Muscle of leg (tissue), 11 donors: ENCODE data around the gene TRMO. TPM values are rescaled to one million over a fixed set of nuclear protein-coding genes. Genes with fewer than 3 reads are reported as not detected.

ENCODE experiments used
- DNase-seq: peaks from one replicate; pipeline ENCODE4 v3.0.0; 2013
- H3K27ac ChIP-seq: one replicate; pipeline ENCODE4 v1.5.1; 2013; ENCODE audit warnings: mild to moderate bottlenecking, low read length, control low read depth
- H3K27me3 ChIP-seq: one replicate; pipeline ENCODE4 v1.6.1; 2013; ENCODE audit warnings: low read length; ENCODE audit not compliant: control insufficient read depth, insufficient read depth
- H3K36me3 ChIP-seq: one replicate; pipeline ENCODE4 v1.6.1; 2013; ENCODE audit warnings: low read length; ENCODE audit not compliant: control insufficient read depth, insufficient read depth
- H3K4me1 ChIP-seq: one replicate; pipeline ENCODE4 v1.6.1; 2013; ENCODE audit warnings: low read length; ENCODE audit not compliant: control insufficient read depth, insufficient read depth
- H3K4me3 ChIP-seq: one replicate; pipeline ENCODE4 v1.5.1; 2013; ENCODE audit warnings: low read length, control low read depth
- H3K9me3 ChIP-seq: replicated peaks from 2 replicates; pipeline ENCODE4 v1.6.1; 2013; ENCODE audit warnings: low read depth, low read length; ENCODE audit not compliant: control insufficient read depth
- WGBS: methylation state at CpG from one replicate; pipeline ENCODE4 v1.1.5; 2013; ENCODE audit warnings: missing lambda C conversion rate; ENCODE audit not compliant: insufficient coverage; 5-methylcytosine and 5-hydroxymethylcytosine counted together
- polyA plus RNA-seq, 8 donors: library from polyadenylated mRNA; unstranded; fragments of 120-200 nt; gene quantifications; one replicate each; pipeline versions ENCODE4 v1.2.1 to v1.2.3, GENCODE V29; 2013; ENCODE audit warnings: inconsistent platforms in 1 of 8, low replicate concordance in 1 of 8; ENCODE audit not compliant: insufficient read length in 8 of 8, insufficient read depth in 1 of 8
- total RNA-seq: library from RNA; stranded (reverse); fragments of 120-200 nt; gene quantifications from one replicate; pipeline ENCODE4 v1.2.4, GENCODE V29; 2013

The TRMO gene
- total and polyA plus RNA-seq, 9 donors, result 8.4 to 12.7 (median 10.6) TPM

GRCh38 chr9:97925497-97926334 lies 3.4 kb upstream of the TRMO start:
- no peak for DNase-seq
- Histone ChIP-seq H3K27ac (no peak overlapping the region), H3K9me3 (no peaks in the 10 kb centered on the region), H3K27me3 (no peaks in the 10 kb centered on the region), H3K36me3 (no peaks in the 10 kb centered on the region), H3K4me3 (no peak overlapping the region), H3K4me1 (peaks cover 8% of the 10 kb centered on the region)
- WGBS, result no CpG with 5 or more reads among the region's 5 CpGs

DNA sequence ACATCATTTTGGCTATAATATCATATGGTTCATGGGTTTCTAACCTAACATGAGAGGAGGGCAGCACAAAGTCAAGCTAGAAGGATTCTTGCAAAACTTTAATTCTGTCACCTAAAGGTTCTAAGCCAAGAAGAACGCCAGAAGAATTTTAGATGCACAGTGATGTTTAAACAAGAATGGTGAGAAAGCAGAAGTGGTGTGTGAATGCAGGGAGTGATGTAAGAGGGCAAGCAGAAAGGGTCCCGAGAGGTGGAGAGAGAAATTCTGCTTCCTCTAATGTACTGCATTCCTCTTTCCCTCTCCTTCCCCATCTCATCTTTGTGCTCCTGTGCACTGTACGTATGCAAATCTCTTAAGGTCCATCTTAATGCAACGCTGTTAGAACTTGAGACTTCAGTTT lies 2.1 kb upstream of the TRMO start:
- no peak for DNase-seq
- no peaks in the 10 kb centered on the region for H3K27me3 ChIP-seq
- 20% methylated on average over 1 of the region's 4 CpGs for WGBS
- H3K4me1 ChIP-seq, result peaks cover 8% of the 10 kb centered on the region
- H3K27ac ChIP-seq, result no peak overlapping the region
- H3K36me3 ChIP-seq, result no peaks in the 10 kb centered on the region
- H3K4me3 ChIP-seq, result no peak overlapping the region
- H3K9me3 ChIP-seq, result no peaks in the 10 kb centered on the region

- Histone ChIP-seq H3K4me3 (peak overlapping the region; percentile 6), H3K4me1 (peaks cover 8% of the 10 kb centered on the region), H3K27me3 (no peaks in the 10 kb centered on the region), H3K9me3 (no peaks in the 10 kb centered on the region), H3K36me3 (no peaks in the 10 kb centered on the region), H3K27ac (no peak overlapping the region)
- no CpG with 5 or more reads among the region's 8 CpGs for WGBS
- peak; percentile 92 for DNase-seq
These were observed 1.3 kb upstream of the TRMO start for GRCh38 chr9:97923529-97924108.

DNA sequence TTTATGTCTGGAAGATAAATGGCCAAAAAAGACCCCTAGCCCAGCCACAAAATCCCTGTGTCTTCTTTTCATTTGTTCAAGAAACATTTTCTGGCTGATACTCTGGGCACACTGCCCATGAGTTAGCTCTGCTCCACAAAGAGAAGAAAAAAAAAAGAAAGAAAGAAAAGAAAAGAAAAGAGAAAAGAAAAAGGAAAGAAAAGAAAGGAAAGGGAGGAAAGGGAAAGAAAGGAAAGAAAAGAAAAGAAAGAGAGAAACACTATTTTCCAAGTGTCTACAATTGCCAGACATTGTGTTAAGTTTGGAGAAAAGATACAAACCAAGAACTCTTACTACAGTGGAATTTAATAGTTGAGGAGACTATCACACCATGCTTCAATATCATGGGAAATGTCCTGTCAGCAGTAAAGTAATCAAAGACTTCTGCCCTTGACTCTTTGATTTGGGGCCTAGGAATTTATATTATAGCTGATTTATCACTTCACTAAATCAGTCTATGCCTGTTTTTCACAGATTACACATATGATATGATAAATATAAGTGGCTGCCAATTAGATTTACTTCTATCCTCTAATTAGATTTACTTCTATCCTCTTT lies 3.0 kb downstream of the TRMO start:
- Histone ChIP-seq H3K36me3 (peaks cover 7% of the 10 kb centered on the region), H3K4me1 (peaks cover 8% of the 10 kb centered on the region), H3K4me3 (no peak overlapping the region), H3K27ac (no peak overlapping the region), H3K27me3 (no peaks in the 10 kb centered on the region), H3K9me3 (no peaks in the 10 kb centered on the region)
- no peak for DNase-seq

DNA sequence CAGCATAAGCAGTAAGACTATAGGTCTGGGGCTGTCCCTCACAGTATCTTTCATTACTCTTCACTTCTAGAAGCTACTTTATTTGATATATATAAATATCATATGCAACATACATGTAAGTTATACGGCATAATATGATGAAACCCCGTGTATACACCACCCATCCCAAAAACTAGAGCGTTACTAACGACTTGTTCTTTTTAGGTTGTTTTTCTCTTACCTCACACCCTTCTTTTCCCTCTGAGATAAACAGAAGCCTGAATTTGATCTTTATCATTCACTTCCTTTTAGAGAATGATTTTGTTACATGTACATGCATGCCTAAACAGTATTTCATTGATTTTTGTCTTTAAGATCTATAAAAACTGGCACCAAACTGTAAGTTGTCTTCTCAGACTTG lies 3.7 kb downstream of the TRMO start:
- Histone ChIP-seq H3K9me3 (no peaks in the 10 kb centered on the region), H3K27me3 (no peaks in the 10 kb centered on the region), H3K36me3 (peaks cover 7% of the 10 kb centered on the region), H3K4me1 (peaks cover 8% of the 10 kb centered on the region), H3K4me3 (no peak overlapping the region), H3K27ac (no peak overlapping the region)
- no peak for DNase-seq
- no CpG with 5 or more reads among the region's 4 CpGs for WGBS

GRCh38 chr9:97911970-97912369 lies 10.3 kb downstream of the TRMO start:
- no peaks in the 10 kb centered on the region for H3K9me3 ChIP-seq
- no peak overlapping the region for H3K27ac ChIP-seq
- no CpG with 5 or more reads among the region's 1 CpG for WGBS
- no peak overlapping the region for H3K4me3 ChIP-seq
- H3K27me3 ChIP-seq, result no peaks in the 10 kb centered on the region
- peaks cover 55% of the 10 kb centered on the region for H3K36me3 ChIP-seq
- no peak for DNase-seq
- no peaks in the 10 kb centered on the region for H3K4me1 ChIP-seq

DNA sequence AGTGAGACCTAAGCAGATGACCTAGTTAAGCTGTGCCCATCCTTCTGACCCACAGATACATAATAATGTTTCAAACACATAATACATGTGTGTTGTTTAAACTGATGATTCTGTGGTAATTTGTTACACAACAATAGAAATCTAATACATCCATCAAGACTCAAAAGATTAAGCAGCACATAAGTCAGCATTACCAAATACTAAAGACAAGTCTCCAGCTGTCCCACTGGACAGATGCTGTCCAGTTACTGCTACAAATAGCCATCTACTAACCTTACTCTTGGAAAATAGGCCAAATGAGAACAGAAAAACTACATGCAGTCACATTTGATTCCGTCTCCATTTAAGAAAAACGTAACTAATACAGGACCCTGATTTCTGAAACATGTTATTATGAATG lies 10.8 kb downstream of the TRMO start:
- DNase-seq, result no peak
- Histone ChIP-seq H3K27me3 (no peaks in the 10 kb centered on the region), H3K4me1 (no peaks in the 10 kb centered on the region), H3K27ac (no peak overlapping the region), H3K36me3 (peaks cover 55% of the 10 kb centered on the region), H3K4me3 (no peak overlapping the region), H3K9me3 (no peaks in the 10 kb centered on the region)
- WGBS, result no CpG with 5 or more reads among the region's 2 CpGs

DNA sequence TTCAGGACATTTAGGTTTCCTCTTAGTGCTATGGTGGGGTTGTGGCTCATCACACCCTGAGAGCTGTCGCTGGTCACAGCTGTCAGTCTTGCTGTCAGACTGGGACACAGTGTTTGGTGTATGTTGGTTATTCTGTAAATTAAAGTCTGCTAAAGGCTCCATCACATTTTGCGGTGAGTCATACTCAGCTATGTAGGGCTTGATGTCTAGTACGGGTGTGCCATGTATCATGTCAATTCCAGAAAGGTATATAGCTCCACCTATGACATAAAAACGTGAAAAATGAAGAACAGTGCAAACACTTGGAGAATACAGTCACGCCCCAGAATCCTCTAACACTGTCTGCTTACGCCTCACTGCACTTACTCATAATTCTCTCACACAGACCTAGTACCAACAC lies 11.9 kb downstream of the TRMO start:
- 95% methylated on average over 6 of the region's 6 CpGs for WGBS
- H3K4me1 ChIP-seq, result no peaks in the 10 kb centered on the region
- H3K9me3 ChIP-seq, result no peaks in the 10 kb centered on the region
- no peak for DNase-seq
- no peak overlapping the region for H3K4me3 ChIP-seq
- no peak overlapping the region for H3K27ac ChIP-seq
- peaks cover 51% of the 10 kb centered on the region for H3K36me3 ChIP-seq
- H3K27me3 ChIP-seq, result no peaks in the 10 kb centered on the region

- peaks cover 52% of the 10 kb centered on the region for H3K36me3 ChIP-seq
These were observed 13.6 kb downstream of the TRMO start for GRCh38 chr9:97908705-97909104.

DNA sequence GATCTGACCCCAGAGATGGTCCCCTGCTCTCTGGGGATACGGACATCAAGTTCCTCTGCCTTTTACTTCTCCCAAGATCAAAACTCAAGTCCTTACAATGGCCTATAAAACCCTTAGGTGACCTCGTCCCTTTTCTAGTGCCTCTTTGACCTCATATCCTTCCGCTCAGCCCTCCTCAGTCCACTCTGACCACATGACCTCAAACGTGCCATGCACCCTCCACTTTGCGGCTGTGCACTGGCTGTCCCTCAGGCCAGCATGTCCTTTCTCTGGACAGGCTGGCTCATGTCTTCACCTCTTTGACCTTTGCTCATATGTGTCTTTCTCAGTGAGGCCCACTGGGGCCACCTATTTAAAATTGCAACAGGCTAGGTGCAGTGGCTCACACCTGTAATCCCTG lies 14.7 kb downstream of the TRMO start:
- Histone ChIP-seq H3K4me1 (no peaks in the 10 kb centered on the region), H3K27ac (no peak overlapping the region), H3K36me3 (peaks cover 47% of the 10 kb centered on the region), H3K9me3 (no peaks in the 10 kb centered on the region), H3K4me3 (no peak overlapping the region), H3K27me3 (no peaks in the 10 kb centered on the region)
- DNase-seq, result no peak
- WGBS, result 87% methylated on average over 5 of the region's 5 CpGs

More at GRCh38 chr9:97908705-97909104, 13.6 kb downstream of the TRMO start:
- no CpG with 5 or more reads among the region's 1 CpG for WGBS
- Histone ChIP-seq H3K9me3 (no peaks in the 10 kb centered on the region), H3K27me3 (no peaks in the 10 kb centered on the region), H3K4me1 (no peaks in the 10 kb centered on the region), H3K4me3 (no peak overlapping the region), H3K27ac (no peak overlapping the region)
- no peak for DNase-seq
